HepG2 (cell line): ENCODE measurements around the gene FAM222B. TPM values are rescaled to one million over a fixed set of nuclear protein-coding genes. Genes with fewer than 3 reads are reported as not detected.
A peak's percentile ranks its signal among the peaks of the same experiment; 100 is the strongest.

Experiments
- ARHGAP35 ChIP-seq: sonication (generic); formaldehyde crosslinking; IDR thresholded peaks from 2 replicates; pipeline ENCODE4 v1.9.0; 2022; ENCODE audit warnings: mild to moderate bottlenecking, inconsistent platforms, moderate library complexity, missing genetic modification reagents, borderline replicate concordance
- ATF3 ChIP-seq: sonication (generic); formaldehyde crosslinking; IDR thresholded peaks from 2 replicates; pipeline ENCODE4 v1.4.0; 2020; ENCODE audit warnings: missing genetic modification reagents
- BCL3 ChIP-seq: sonication (generic); formaldehyde crosslinking; IDR thresholded peaks from 2 replicates; pipeline ENCODE4 v1.5.1; 2020; ENCODE audit warnings: mild to moderate bottlenecking, missing genetic modification reagents, moderate library complexity
- FOXC1 ChIP-seq: sonication (generic); formaldehyde crosslinking; IDR thresholded peaks from 2 replicates; pipeline ENCODE4 v1.8.0; 2022; ENCODE audit warnings: mild to moderate bottlenecking, missing genetic modification reagents, borderline replicate concordance
- FOXK1 ChIP-seq: sonication (generic); formaldehyde crosslinking; IDR thresholded peaks from 2 replicates; pipeline ENCODE4 v1.4.0; 2020; ENCODE audit warnings: low read depth, missing genetic modification reagents, borderline replicate concordance
- GTF2F1 ChIP-seq: fragments of 150-350 bp; IDR thresholded peaks from 2 replicates; pipeline ENCODE4 v1.6.1; 2014; ENCODE audit warnings: low read length
- GTF3A ChIP-seq: sonication (generic); formaldehyde crosslinking; conservative IDR thresholded peaks from 2 replicates; pipeline ENCODE4 v1.4.0; 2020; ENCODE audit warnings: mild to moderate bottlenecking, missing genetic modification reagents
- IKZF5 ChIP-seq: IDR thresholded peaks from 2 replicates; pipeline ENCODE4 v1.6.1; 2018; ENCODE audit warnings: missing genetic modification reagents, mild to moderate bottlenecking, missing compliant biosample characterization
- KLF16 ChIP-seq, 2 experiments: sonication (generic) in 1 of 2; formaldehyde crosslinking in 1 of 2; IDR thresholded peaks; 2 replicates each; pipeline versions ENCODE4 v1.6.1 to v1.8.0; 2016 to 2023; ENCODE audit warnings: missing genetic modification reagents in 2 of 2, missing compliant biosample characterization in 1 of 2
- KLF6 ChIP-seq: IDR thresholded peaks from 2 replicates; pipeline ENCODE4 v1.8.0; 2016; ENCODE audit warnings: missing biosample characterization, missing genetic modification reagents
- POLR2A ChIP-seq, 2 experiments: IDR thresholded peaks; 2 replicates each; pipeline ENCODE4 v1.6.1; 2011; ENCODE audit warnings: low read depth in 2 of 2, low read length in 2 of 2, mild to moderate bottlenecking in 1 of 2, moderate library complexity in 1 of 2; ENCODE audit not compliant: insufficient read depth in 1 of 2
- SMAD3 ChIP-seq: sonication (generic); formaldehyde crosslinking; IDR thresholded peaks from 2 replicates; pipeline ENCODE4 v1.4.0; 2020; ENCODE audit warnings: missing genetic modification reagents
- SRSF9 ChIP-seq: fragments of 200-400 bp; formaldehyde crosslinking; IDR thresholded peaks from 2 replicates; pipeline ENCODE4 v1.6.1; 2018; ENCODE audit warnings: borderline replicate concordance, mild to moderate bottlenecking, low read depth, low read length; ENCODE audit not compliant: insufficient read depth, poor library complexity, severe bottlenecking
- STAG1 ChIP-seq: sonication (generic); formaldehyde crosslinking; IDR thresholded peaks from 2 replicates; pipeline ENCODE4 v1.4.0; 2020; ENCODE audit warnings: missing genetic modification reagents
- ZBTB1 ChIP-seq: sonication (generic); formaldehyde crosslinking; IDR thresholded peaks from 2 replicates; pipeline ENCODE4 v1.4.0; 2020; ENCODE audit warnings: missing genetic modification reagents, borderline replicate concordance
- ZBTB20 ChIP-seq: sonication (generic); formaldehyde crosslinking; IDR thresholded peaks from 2 replicates; pipeline ENCODE4 v1.8.1; 2023; ENCODE audit warnings: missing genetic modification reagents, low read depth, mild to moderate bottlenecking, borderline replicate concordance
- ZBTB33 ChIP-seq: sonication (generic); formaldehyde crosslinking; IDR thresholded peaks from 2 replicates; pipeline ENCODE4 v1.4.0; 2020; ENCODE audit warnings: missing genetic modification reagents
- ZBTB37 ChIP-seq: sonication (generic); formaldehyde crosslinking; IDR thresholded peaks from 2 replicates; pipeline ENCODE4 v1.4.0; 2020; ENCODE audit warnings: mild to moderate bottlenecking, missing genetic modification reagents
- ZNF205 ChIP-seq: IDR thresholded peaks from 2 replicates; pipeline ENCODE4 v1.6.1; 2018; ENCODE audit warnings: missing biosample characterization, missing genetic modification reagents
- ZNF629 ChIP-seq: sonication (generic); formaldehyde crosslinking; conservative IDR thresholded peaks from 2 replicates; pipeline ENCODE4 v1.5.0; 2020; ENCODE audit warnings: missing genetic modification reagents
- ZNF780A ChIP-seq: sonication (generic); formaldehyde crosslinking; IDR thresholded peaks from 2 replicates; pipeline ENCODE4 v1.8.0; 2022; ENCODE audit warnings: mild to moderate bottlenecking, missing genetic modification reagents, moderate library complexity
- ZNF788 ChIP-seq: sonication (generic); formaldehyde crosslinking; IDR thresholded peaks from 2 replicates; pipeline ENCODE4 v1.5.0; 2020; ENCODE audit warnings: mild to moderate bottlenecking, missing genetic modification reagents, borderline replicate concordance
- polyA plus RNA-seq, 8 experiments: library from polyadenylated mRNA; depleted of rRNA in 3 of 8; stranded (reverse) in 7 of 8; unstranded in 1 of 8; fragments of >200 nt; fragmentation: Illumina TruSeq in 4 of 8; extraction: Trizol in 4 of 8; gene quantifications; 2 replicates each; pipeline versions ENCODE4 v1.2.1 to v1.2.3, GENCODE V29; 2011 to 2016; ENCODE audit warnings: low read depth in 4 of 8, missing spikeins in 1 of 8, mixed read lengths in 1 of 8; ENCODE audit not compliant: insufficient read depth in 1 of 8
- total RNA-seq, 5 experiments: library from RNA; depleted of rRNA; stranded (reverse); fragments of >200 nt; fragmentation: Illumina TruSeq; extraction: Trizol; gene quantifications; 2 replicates each; pipeline ENCODE4 v1.2.3, GENCODE V29; 2016; ENCODE audit warnings: low read depth in 1 of 5

Gene FAM222B
- total and polyA plus RNA-seq, 2 of the 13 experiments (the other 11 are each of a cell fraction or from before 2014, with no cell fraction given) = 3.5 to 7.3 TPM

GRCh38 chr17:28743243-28744103 is 99.1 kb downstream of the FAM222B start, which contains the start of gene TRAF4 (continued):
- 0 out of 2 replicates have a peak, but pooled peaks have one; percentile 4 for TF ChIP-seq BCL3 (CRISPR knock-in tag)
- no peak for TF ChIP-seq ATF3 (CRISPR knock-in tag)
- no peak for TF ChIP-seq ARHGAP35 (CRISPR knock-in tag)
- no peak for TF ChIP-seq STAG1 (CRISPR knock-in tag)
- no peak for TF ChIP-seq KLF6 (CRISPR knock-in tag)
- peak; percentile 3; the same call in 1 of the 2 replicates for TF ChIP-seq ZNF629 (CRISPR knock-in tag)
- TF ChIP-seq GTF2F1 = no peak
- no peak for TF ChIP-seq SRSF9
- no peak for TF ChIP-seq ZBTB1
- TF ChIP-seq IKZF5 (CRISPR knock-in tag) = no peak; the same call in 1 of the 2 replicates
- no peak for TF ChIP-seq ZBTB20 (CRISPR knock-in tag)
- TF ChIP-seq ZBTB33 = no peak
- TF ChIP-seq KLF16 (CRISPR knock-in tag; IDR thresholded peaks at IDR 0.05) = no peak; a peak in 2 of 4 replicates
- no peak for TF ChIP-seq FOXC1 (CRISPR knock-in tag)
- TF ChIP-seq GTF3A (CRISPR knock-in tag) = no peak
- TF ChIP-seq ZNF205 (CRISPR knock-in tag) = 0 out of 2 replicates have a peak, but pooled peaks have one; percentile 35
- TF ChIP-seq ZBTB37 (CRISPR knock-in tag) = no peak
- peak in 1 of 2 experiments; percentile 92; a peak in 3 of 4 replicates for TF ChIP-seq POLR2A (IDR thresholded peaks at IDR 0.05; ENCODE audit: insufficient read depth in 1 of 2, low read depth in 2 of 2, low read length in 2 of 2)
- no peak for TF ChIP-seq FOXK1 (CRISPR knock-in tag)
- no peak; the same call in 1 of the 2 replicates for TF ChIP-seq ZNF788 (CRISPR knock-in tag)
- TF ChIP-seq SMAD3 (CRISPR knock-in tag) = 0 out of 2 replicates have a peak, but pooled peaks have one; percentile 26
- no peak for TF ChIP-seq ZNF780A (CRISPR knock-in tag)
